Neural crest cell (in vitro differentiated cells): ENCODE results near the gene APBA1. TPM values are rescaled to one million over a fixed set of nuclear protein-coding genes. Genes with fewer than 3 reads are reported as not detected.
A peak's percentile ranks its signal among the peaks of the same experiment; 100 is the strongest.

Experiments
- DNase-seq: peaks from one replicate; pipeline ENCODE4 v3.0.0; 2021; ENCODE audit warnings: low read depth, mixed read lengths, low spot score
- H3K27ac Mint-ChIP-seq: one replicate; pipeline ENCODE4 v1.8.0; 2021; ENCODE audit warnings: mild to moderate bottlenecking, mixed read lengths; ENCODE audit not compliant: unreplicated experiment
- H3K27me3 Mint-ChIP-seq: 2 replicates; pipeline ENCODE4 v1.8.0; 2021; ENCODE audit warnings: low read depth, mild to moderate bottlenecking, mixed read lengths
- H3K36me3 Mint-ChIP-seq: 2 replicates; pipeline ENCODE4 v1.8.0; 2021; ENCODE audit warnings: low read depth, mild to moderate bottlenecking, mixed read lengths
- H3K4me1 Mint-ChIP-seq: 2 replicates; pipeline ENCODE4 v1.8.0; 2021; ENCODE audit warnings: mixed read lengths
- H3K4me3 Mint-ChIP-seq: one replicate; pipeline ENCODE4 v1.8.0; 2021; ENCODE audit warnings: mild to moderate bottlenecking, mixed read lengths
- H3K9me3 Mint-ChIP-seq: 2 replicates; pipeline ENCODE4 v1.8.0; 2021; ENCODE audit warnings: mixed read lengths
- CTCF ChIP-seq: fragments of 200-600 bp; sonication (generic); conservative IDR thresholded peaks from 2 replicates; pipeline ENCODE4 v1.5.0; 2021; ENCODE audit warnings: antibody characterized with exemption, mild to moderate bottlenecking
- total RNA-seq: library from RNA; stranded (reverse); gene quantifications from 2 replicates; pipeline ENCODE4 v1.2.1, GENCODE V29; 2021

The APBA1 gene
- total RNA-seq, 1 donor from 2014 or later = 3.7 TPM

- no peak for TF ChIP-seq CTCF
- Mint-ChIP-seq H3K27ac (peak overlapping the region; percentile 91), H3K4me1 (peaks cover 32% of the 10 kb centered on the region), H3K36me3 (no peaks in the 10 kb centered on the region), H3K27me3 (no peaks in the 10 kb centered on the region), H3K4me3 (no peak overlapping the region), H3K9me3 (peaks cover 2% of the 10 kb centered on the region)
- DNase-seq = no peak
These were observed 274.6 kb downstream of the APBA1 start for GRCh38 chr9:69397384-69398214.

- no peaks in the 10 kb centered on the region for H3K27me3 Mint-ChIP-seq
- no peak for DNase-seq
- no peak for TF ChIP-seq CTCF
- H3K9me3 Mint-ChIP-seq = peaks cover 5% of the 10 kb centered on the region
- no peak overlapping the region for H3K4me3 Mint-ChIP-seq
- peak overlapping the region; percentile 54 for H3K27ac Mint-ChIP-seq
- H3K36me3 Mint-ChIP-seq = peaks cover 3% of the 10 kb centered on the region
- H3K4me1 Mint-ChIP-seq = peaks cover 40% of the 10 kb centered on the region
These were observed 275.4 kb downstream of the APBA1 start for GRCh38 chr9:69396759-69397158.

- no peaks in the 10 kb centered on the region for H3K27me3 Mint-ChIP-seq
- TF ChIP-seq CTCF = no peak
- peaks cover 41% of the 10 kb centered on the region for H3K4me1 Mint-ChIP-seq
- peak overlapping the region; percentile 94 for H3K27ac Mint-ChIP-seq
- H3K36me3 Mint-ChIP-seq = peaks cover 3% of the 10 kb centered on the region
- peak overlapping the region; percentile 54 for H3K4me3 Mint-ChIP-seq
- DNase-seq = peak; percentile 42
- peaks cover 4% of the 10 kb centered on the region for H3K9me3 Mint-ChIP-seq
These were observed 276.5 kb downstream of the APBA1 start for GRCh38 chr9:69395718-69396117.

- Mint-ChIP-seq H3K36me3 (peaks cover 3% of the 10 kb centered on the region), H3K9me3 (peaks cover 3% of the 10 kb centered on the region), H3K27ac (peak overlapping the region; percentile 67), H3K27me3 (no peaks in the 10 kb centered on the region), H3K4me3 (no peak overlapping the region), H3K4me1 (peaks cover 41% of the 10 kb centered on the region)
- no peak for DNase-seq
- TF ChIP-seq CTCF = no peak
These were observed 278.7 kb downstream of the APBA1 start for GRCh38 chr9:69393425-69393824.

GRCh38 chr9:69392826-69393225, 279.3 kb downstream of the APBA1 start:
- H3K36me3 Mint-ChIP-seq = peaks cover 3% of the 10 kb centered on the region
- H3K27me3 Mint-ChIP-seq = no peaks in the 10 kb centered on the region
- H3K4me1 Mint-ChIP-seq = peaks cover 40% of the 10 kb centered on the region
- no peak for DNase-seq
- no peak overlapping the region for H3K27ac Mint-ChIP-seq
- TF ChIP-seq CTCF = no peak
- H3K9me3 Mint-ChIP-seq = peaks cover 3% of the 10 kb centered on the region
- H3K4me3 Mint-ChIP-seq = no peak overlapping the region
